Measurements from ENCODE around the gene ZNF592.

- TF ChIP-seq CTCF (IDR thresholded peaks at IDR 0.05) = no peak
- no peak for TF ChIP-seq ZFX (IDR thresholded peaks at IDR 0.05; ENCODE audit: borderline replicate concordance)
Measured at GRCh38 chr15:84794162-84794547, 45.8 kb downstream of the ZNF592 start.
